Mammary epithelial cell (primary cell): Measurements from ENCODE around the gene ITGA11.

Experiments
- CTCF ChIP-seq, 2 donors: IDR thresholded peaks in 1 of 2; conservative IDR thresholded peaks in 1 of 2; 2 replicates each; pipeline ENCODE4 v1.5.1; 2011 to 2012; ENCODE audit warnings: inconsistent platforms in 2 of 2, low read length in 2 of 2, mild to moderate bottlenecking in 2 of 2, control low read depth in 1 of 2, low read depth in 1 of 2; ENCODE audit not compliant: insufficient read depth in 1 of 2; ENCODE audit errors: extremely low read depth in 1 of 2
- EZH2 ChIP-seq: IDR thresholded peaks from 2 replicates; pipeline ENCODE4 v1.6.1; 2012; ENCODE audit warnings: low read length, inconsistent platforms, borderline replicate concordance

GRCh38 chr15:68362537-68363126 lies 69.3 kb downstream of the ITGA11 start:
- TF ChIP-seq CTCF (conservative IDR thresholded peaks at IDR 0.05 in 1 of 2, IDR thresholded peaks at IDR 0.05 in 1 of 2; ENCODE audit: extremely low read depth in 1 of 2, insufficient read depth in 1 of 2, low read depth in 1 of 2, low read length in 2 of 2), result no peak
- TF ChIP-seq EZH2, result no peak
